GM23248 (cell line): ENCODE data around the gene EXOC1. TPM values are rescaled to one million over a fixed set of nuclear protein-coding genes. Genes with fewer than 3 reads are reported as not detected.
A peak's percentile ranks its signal among the peaks of the same experiment; 100 is the strongest.

Experiments
- DNase-seq: peaks from one replicate; pipeline ENCODE4 v3.0.0-alpha.2; 2015
- H2AFZ ChIP-seq: fragments of 200-600 bp; sonication (generic); 2 replicates; pipeline ENCODE4 v1.6.1; 2016; ENCODE audit warnings: antibody characterized with exemption
- H3F3A ChIP-seq: fragments of 200-600 bp; sonication (generic); 2 replicates; pipeline ENCODE4 v1.6.1; 2016; ENCODE audit warnings: mild to moderate bottlenecking, antibody characterized with exemption, mixed run types; ENCODE audit not compliant: insufficient read depth
- H3K27ac ChIP-seq: fragments of 200-600 bp; sonication (generic); 2 replicates; pipeline ENCODE4 v1.5.1; 2016; ENCODE audit warnings: mild to moderate bottlenecking
- H3K27me3 ChIP-seq: fragments of 200-600 bp; sonication (generic); replicated peaks from 2 replicates; pipeline ENCODE4 v1.6.1; 2016; ENCODE audit warnings: mild to moderate bottlenecking; ENCODE audit not compliant: insufficient read depth
- H3K36me3 ChIP-seq: fragments of 200-600 bp; sonication (generic); 2 replicates; pipeline ENCODE4 v1.6.1; 2016; ENCODE audit warnings: low read depth, mild to moderate bottlenecking
- H3K4me1 ChIP-seq: fragments of 200-600 bp; sonication (generic); 2 replicates; pipeline ENCODE4 v1.6.1; 2016; ENCODE audit warnings: mild to moderate bottlenecking; ENCODE audit not compliant: insufficient read depth
- H3K4me2 ChIP-seq: fragments of 200-600 bp; sonication (generic); one replicate; pipeline ENCODE4 v1.6.1; 2016; ENCODE audit warnings: mild to moderate bottlenecking; ENCODE audit not compliant: unreplicated experiment
- H3K4me3 ChIP-seq: fragments of 200-600 bp; sonication (generic); 2 replicates; pipeline ENCODE4 v1.5.1; 2016; ENCODE audit warnings: mild to moderate bottlenecking
- H3K79me2 ChIP-seq: fragments of 200-600 bp; sonication (generic); 2 replicates; pipeline ENCODE4 v1.6.1; 2016; ENCODE audit warnings: mild to moderate bottlenecking; ENCODE audit not compliant: insufficient read depth
- H3K9ac ChIP-seq: fragments of 200-600 bp; sonication (generic); 2 replicates; pipeline ENCODE4 v1.6.1; 2016; ENCODE audit warnings: mild to moderate bottlenecking
- H3K9me2 ChIP-seq: fragments of 200-600 bp; sonication (generic); 2 replicates; pipeline ENCODE4 v1.6.1; 2016; ENCODE audit warnings: mixed run types, mild to moderate bottlenecking, moderate library complexity; ENCODE audit not compliant: insufficient read depth
- H3K9me3 ChIP-seq: fragments of 200-600 bp; sonication (generic); one replicate; pipeline ENCODE4 v1.6.1; 2017; ENCODE audit warnings: low read depth
- H4K20me1 ChIP-seq: fragments of 200-600 bp; sonication (generic); 2 replicates; pipeline ENCODE4 v1.6.0; 2016; ENCODE audit not compliant: insufficient read depth
- EZH2 ChIP-seq: fragments of 200-600 bp; sonication (generic); IDR thresholded peaks from 2 replicates; pipeline ENCODE4 v1.6.1; 2018; ENCODE audit warnings: antibody characterized with exemption, mild to moderate bottlenecking; ENCODE audit not compliant: insufficient read depth, poor library complexity, severe bottlenecking
- EZH2phosphoT487 ChIP-seq: fragments of 200-600 bp; sonication (generic); IDR thresholded peaks from 2 replicates; pipeline ENCODE4 v1.6.1; 2018; ENCODE audit warnings: antibody characterized with exemption, moderate library complexity, mild to moderate bottlenecking, low read depth; ENCODE audit not compliant: insufficient read depth
- WGBS, 2 experiments: methylation state at CpG; one replicate each; pipeline ENCODE4 v1.1.6; 2015 to 2017; ENCODE audit warnings: low lambda C conversion rate in 2 of 2, low coverage in 1 of 2; ENCODE audit errors: missing lambda C conversion rate in 2 of 2; 5-methylcytosine and 5-hydroxymethylcytosine counted together
- in situ Hi-C: fragments of 300-500 bp; cut with MboI; formaldehyde crosslinking; loops from 2 replicates; pipeline ENCODE4 v1.15.0; 2020
- polyA plus RNA-seq: library from polyadenylated mRNA; unstranded; fragments of >200 nt; fragmentation: Nextera tagmentation; extraction: Ambion mirVana; gene quantifications from 2 replicates; pipeline ENCODE4 v1.2.1, GENCODE V29; 2016
- total RNA-seq: library from RNA; depleted of rRNA; stranded (reverse); fragments of >200 nt; shearing (Covaris generic); gene quantifications from 2 replicates; pipeline ENCODE4 v1.2.3, GENCODE V29; 2014

The EXOC1 gene
- total and polyA plus RNA-seq, 2 experiments from 2014 or later, result 35.5 to 44.7 TPM

GRCh38 chr4:55941881-55942396 is 88.5 kb downstream of the EXOC1 start:
- no peak for DNase-seq
- H3K27me3 ChIP-seq, result no peaks in the 10 kb centered on the region
- peaks cover under 1% of the 10 kb centered on the region; the same call in 1 of the 2 replicates for H3K4me1 ChIP-seq
- no peaks in the 10 kb centered on the region for H4K20me1 ChIP-seq
- no peaks in the 10 kb centered on the region for H3K36me3 ChIP-seq
- H3K4me3 ChIP-seq, result no peak overlapping the region
- H3K9me2 ChIP-seq, result no peaks in the 10 kb centered on the region
- in situ Hi-C loops, result no loop called here
- H3F3A ChIP-seq, result no peaks in the 10 kb centered on the region
- H2AFZ ChIP-seq, result no peak overlapping the region
- H3K9me3 ChIP-seq, result no peaks in the 10 kb centered on the region
- H3K27ac ChIP-seq, result no peak overlapping the region
- H3K4me2 ChIP-seq, result no peak overlapping the region
- H3K79me2 ChIP-seq, result no peaks in the 10 kb centered on the region
- no peak overlapping the region for H3K9ac ChIP-seq
- TF ChIP-seq EZH2phosphoT487 (no peak), EZH2 (no peak)
- 85% methylated on average over 3 of the region's 3 CpGs for WGBS, 2 experiments

- H3F3A ChIP-seq, result peaks cover 31% of the 10 kb centered on the region
- peak overlapping the region; percentile 93 for H3K27ac ChIP-seq
- peak overlapping the region; percentile 91 for H3K9ac ChIP-seq
- H3K4me1 ChIP-seq, result peaks cover 28% of the 10 kb centered on the region
- 68 to 71% methylated on average over 6 of the region's 6 CpGs for WGBS, 2 experiments
- peak overlapping the region; percentile 93 for H2AFZ ChIP-seq
- peak; percentile 35 for DNase-seq
- no peaks in the 10 kb centered on the region for H3K9me2 ChIP-seq
- no peaks in the 10 kb centered on the region for H3K36me3 ChIP-seq
- peak overlapping the region; percentile 86 for H3K4me2 ChIP-seq
- H3K9me3 ChIP-seq, result no peaks in the 10 kb centered on the region
- H3K4me3 ChIP-seq, result peak overlapping the region; percentile 84
- in situ Hi-C loops, result no loop called here
- peaks cover 26% of the 10 kb centered on the region for H3K79me2 ChIP-seq
- TF ChIP-seq EZH2phosphoT487 (no peak), EZH2 (no peak)
- H4K20me1 ChIP-seq, result no peaks in the 10 kb centered on the region
- no peaks in the 10 kb centered on the region for H3K27me3 ChIP-seq
Measured at GRCh38 chr4:55947254-55947882, 93.9 kb downstream of the EXOC1 start.

GRCh38 chr4:55947912-55948725 is 94.7 kb downstream of the EXOC1 start:
- Histone ChIP-seq H3K9ac (peak overlapping the region; percentile 91), H3K27ac (peak overlapping the region; percentile 93), H3K4me3 (peak overlapping the region; percentile 84), H3K4me1 (peaks cover 28% of the 10 kb centered on the region), H4K20me1 (no peaks in the 10 kb centered on the region), H3K27me3 (no peaks in the 10 kb centered on the region), H3K4me2 (peak overlapping the region; percentile 86), H3K9me3 (no peaks in the 10 kb centered on the region), H2AFZ (peak overlapping the region; percentile 93), H3F3A (peaks cover 31% of the 10 kb centered on the region), H3K79me2 (peaks cover 34% of the 10 kb centered on the region), H3K9me2 (no peaks in the 10 kb centered on the region), H3K36me3 (0 out of 2 replicates have a peak, but pooled peaks cover 2% of the 10 kb centered on the region)
- no peak for TF ChIP-seq EZH2
- no peak for TF ChIP-seq EZH2phosphoT487
- WGBS, 2 experiments, result 4% methylated on average over 17 to 19 of the region's 19 CpGs
- in situ Hi-C loops, result no loop called here
- DNase-seq, result peak; percentile 90

GRCh38 chr4:55948726-55949481 is 95.5 kb downstream of the EXOC1 start, which contains the start of gene CEP135:
Gene CEP135 (plus strand): TSS chr4:55948945. CDS start chr4:55952131, 3,186 bp downstream.
- H3K79me2 ChIP-seq, result peaks cover 36% of the 10 kb centered on the region
- peaks cover 7% of the 10 kb centered on the region; the same call in 1 of the 2 replicates for H3K36me3 ChIP-seq
- peak within 1 kb of the TSS; percentile 86 for H3K4me2 ChIP-seq
- H3K27ac ChIP-seq, result peak within 1 kb of the TSS; percentile 93
- peak within 1 kb of the TSS; percentile 84 for H3K4me3 ChIP-seq
- no peaks in the 10 kb centered on the region for H3K9me3 ChIP-seq
- H3K9ac ChIP-seq, result peak within 1 kb of the TSS; percentile 91
- H3K9me2 ChIP-seq, result no peaks in the 10 kb centered on the region
- H4K20me1 ChIP-seq, result no peaks in the 10 kb centered on the region
- in situ Hi-C loops, result no loop called here
- H3K27me3 ChIP-seq, result no peaks in the 10 kb centered on the region
- TF ChIP-seq EZH2, result no peak
- no peak for TF ChIP-seq EZH2phosphoT487
- H2AFZ ChIP-seq, result peak within 1 kb of the TSS; percentile 93
- H3K4me1 ChIP-seq, result peaks cover 28% of the 10 kb centered on the region
- H3F3A ChIP-seq, result peaks cover 31% of the 10 kb centered on the region
- peak; percentile 97 for DNase-seq
- WGBS, 2 experiments, result 1 to 2% methylated on average over 50 to 77 of the region's 77 CpGs
